Tibial nerve (tissue), 4 donors: ENCODE measurements around the gene ZPR1. TPM values are rescaled to one million over a fixed set of nuclear protein-coding genes. Genes with fewer than 3 reads are reported as not detected.

Experiments used
- DNase-seq, 2 donors: peaks; one replicate each; pipeline ENCODE4 v3.0.0-alpha.2; 2019; ENCODE audit warnings: low spot score in 2 of 2
- H3K27ac ChIP-seq, 4 donors: fragments of 200-600 bp; sonication (generic) in 3 of 4; one replicate each; pipeline ENCODE4 v1.5.1; 2017 to 2019; ENCODE audit warnings: mild to moderate bottlenecking in 1 of 4
- H3K27me3 ChIP-seq, 2 donors: fragments of 200-600 bp; sonication (generic) in 1 of 2; one replicate each; pipeline versions ENCODE4 v1.5.1 to v1.6.0; 2017 to 2019
- H3K36me3 ChIP-seq, 3 donors: fragments of 200-600 bp; sonication (generic); one replicate each; pipeline ENCODE4 v1.5.1; 2018 to 2019
- H3K4me1 ChIP-seq, 4 donors: fragments of 200-600 bp; sonication (generic) in 3 of 4; one replicate each; pipeline ENCODE4 v1.5.1; 2017 to 2019
- H3K4me3 ChIP-seq, 4 donors: fragments of 200-600 bp; sonication (generic) in 3 of 4; one replicate each; pipeline ENCODE4 v1.5.1; 2017 to 2019; ENCODE audit warnings: mild to moderate bottlenecking in 1 of 4, moderate library complexity in 1 of 4
- H3K9me3 ChIP-seq, 4 donors: fragments of 200-600 bp; sonication (generic) in 3 of 4; one replicate each; pipeline ENCODE4 v1.5.1; 2017 to 2019
- CTCF ChIP-seq, 5 experiments: fragments of 200-600 bp in 3 of 5; fragments of 450-650 bp in 2 of 5; sonication (generic) in 3 of 5; IDR thresholded peaks; one replicate each; pipeline ENCODE4 v1.5.1; 2016 to 2019; ENCODE audit warnings: antibody characterized with exemption in 5 of 5, mild to moderate bottlenecking in 3 of 5, moderate library complexity in 2 of 5
- EP300 ChIP-seq, 2 donors: sonication (generic); formaldehyde crosslinking; IDR thresholded peaks; one replicate each; pipeline ENCODE4 v1.6.1; 2017; ENCODE audit warnings: antibody characterized with exemption in 2 of 2, mild to moderate bottlenecking in 1 of 2
- POLR2A ChIP-seq, 2 donors: fragments of 450-650 bp; IDR thresholded peaks; one replicate each; pipeline ENCODE4 v1.6.1; 2017; ENCODE audit warnings: antibody characterized with exemption in 2 of 2, mild to moderate bottlenecking in 2 of 2, moderate library complexity in 2 of 2
- WGBS, 2 donors: methylation state at CpG; one replicate each; pipeline ENCODE4 v1.1.5; 2018; 5-methylcytosine and 5-hydroxymethylcytosine counted together
- total RNA-seq, 4 donors: library from RNA; depleted of rRNA; stranded (reverse); fragments of >200 nt; gene quantifications; one replicate each; pipeline ENCODE4 v1.1.0, GENCODE V29; 2016

ZPR1 gene
- total RNA-seq, 4 donors from 2014 or later, result 11.4 to 28.5 (median 23.8) TPM

GRCh38 chr11:116833816-116834534, 46.2 kb upstream of the ZPR1 start:
- TF ChIP-seq POLR2A (IDR thresholded peaks at IDR 0.05) (no peak), EP300 (IDR thresholded peaks at IDR 0.05) (no peak), CTCF (IDR thresholded peaks at IDR 0.05) (no peak)
- Histone ChIP-seq H3K4me1 (peaks cover 0 to 39% (median 15%) of the 10 kb centered on the region in 4 donors), H3K36me3 (no peaks in the 10 kb centered on the region), H3K27ac (no peak overlapping the region), H3K27me3 (no peaks in the 10 kb centered on the region), H3K4me3 (no peak overlapping the region), H3K9me3 (no peaks in the 10 kb centered on the region)
- DNase-seq, result no peak
- WGBS, 2 donors, result 89 to 92% methylated on average over 14 of the region's 14 CpGs

DNA sequence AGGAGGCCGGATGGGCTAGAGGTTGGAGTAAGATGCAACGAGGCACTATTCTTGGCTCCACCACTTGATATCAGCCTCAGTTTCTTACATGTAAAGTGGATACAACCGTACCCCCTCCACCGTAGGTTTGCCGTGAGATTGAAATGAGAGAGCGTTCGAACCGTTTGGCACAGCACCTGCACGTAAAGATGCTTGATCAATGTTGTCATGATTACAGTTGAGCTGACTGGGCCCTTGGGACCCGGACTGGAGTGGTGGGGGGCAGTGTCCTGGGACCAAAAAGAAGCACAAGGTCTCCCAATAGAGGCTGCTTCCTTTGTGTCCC, 45.6 kb upstream of the ZPR1 start:
- TF ChIP-seq EP300 (IDR thresholded peaks at IDR 0.05), result no peak
- TF ChIP-seq CTCF (IDR thresholded peaks at IDR 0.05), result no peak
- TF ChIP-seq POLR2A (IDR thresholded peaks at IDR 0.05), result no peak
- Histone ChIP-seq H3K27ac (no peak overlapping the region), H3K4me3 (no peak overlapping the region), H3K36me3 (no peaks in the 10 kb centered on the region), H3K9me3 (no peaks in the 10 kb centered on the region), H3K27me3 (no peaks in the 10 kb centered on the region), H3K4me1 (peaks cover 0 to 36% (median 15%) of the 10 kb centered on the region in 4 donors)
- WGBS, 2 donors, result 93 to 96% methylated on average over 10 of the region's 10 CpGs
- no peak for DNase-seq

GRCh38 chr11:116832350-116833290, 44.8 kb upstream of the ZPR1 start:
- H3K4me1 ChIP-seq, result peaks cover 0 to 28% (median 14%) of the 10 kb centered on the region in 4 donors
- no peaks in the 10 kb centered on the region for H3K9me3 ChIP-seq
- H3K27me3 ChIP-seq, result no peaks in the 10 kb centered on the region
- H3K36me3 ChIP-seq, result no peaks in the 10 kb centered on the region
- no peak overlapping the region for H3K4me3 ChIP-seq
- no peak for TF ChIP-seq EP300 (IDR thresholded peaks at IDR 0.05)
- no peak for TF ChIP-seq POLR2A (IDR thresholded peaks at IDR 0.05)
- no peak for TF ChIP-seq CTCF (IDR thresholded peaks at IDR 0.05)
- no peak for DNase-seq
- H3K27ac ChIP-seq, result no peak overlapping the region
- WGBS, 2 donors, result 78 to 82% methylated on average over 12 to 13 of the region's 13 CpGs

- Histone ChIP-seq H3K4me1 (peaks cover 0 to 20% (median 13%) of the 10 kb centered on the region in 4 donors), H3K36me3 (no peaks in the 10 kb centered on the region), H3K27ac (no peak overlapping the region), H3K27me3 (no peaks in the 10 kb centered on the region), H3K4me3 (no peak overlapping the region), H3K9me3 (no peaks in the 10 kb centered on the region)
- no peak for TF ChIP-seq EP300 (IDR thresholded peaks at IDR 0.05)
- WGBS, 2 donors, result 94 to 97% methylated on average over 7 of the region's 7 CpGs
- DNase-seq, result no peak
These were observed 44.0 kb upstream of the ZPR1 start for GRCh38 chr11:116831790-116832349.

GRCh38 chr11:116830184-116830912, 42.5 kb upstream of the ZPR1 start:
- Histone ChIP-seq H3K27me3 (no peaks in the 10 kb centered on the region), H3K9me3 (no peaks in the 10 kb centered on the region), H3K27ac (peak overlapping the region in 1 of 4 donors; percentile 26), H3K4me1 (peaks cover 0 to 8% (median 5%) of the 10 kb centered on the region in 4 donors), H3K36me3 (no peaks in the 10 kb centered on the region), H3K4me3 (no peak overlapping the region)
- 91 to 95% methylated on average over 14 to 16 of the region's 17 CpGs for WGBS, 2 donors
- no peak for TF ChIP-seq POLR2A (IDR thresholded peaks at IDR 0.05)
- TF ChIP-seq EP300 (IDR thresholded peaks at IDR 0.05), result no peak
- DNase-seq, result no peak
